GM19455 (cell line): ENCODE measurements around the gene ZNF205.

ENCODE experiments used
- ATAC-seq: cut with Tn5 transposase; IDR thresholded peaks from one replicate; pipeline ENCODE4 v1.9.1; 2021; ENCODE audit not compliant: unreplicated experiment

ZNF205 gene

DNA sequence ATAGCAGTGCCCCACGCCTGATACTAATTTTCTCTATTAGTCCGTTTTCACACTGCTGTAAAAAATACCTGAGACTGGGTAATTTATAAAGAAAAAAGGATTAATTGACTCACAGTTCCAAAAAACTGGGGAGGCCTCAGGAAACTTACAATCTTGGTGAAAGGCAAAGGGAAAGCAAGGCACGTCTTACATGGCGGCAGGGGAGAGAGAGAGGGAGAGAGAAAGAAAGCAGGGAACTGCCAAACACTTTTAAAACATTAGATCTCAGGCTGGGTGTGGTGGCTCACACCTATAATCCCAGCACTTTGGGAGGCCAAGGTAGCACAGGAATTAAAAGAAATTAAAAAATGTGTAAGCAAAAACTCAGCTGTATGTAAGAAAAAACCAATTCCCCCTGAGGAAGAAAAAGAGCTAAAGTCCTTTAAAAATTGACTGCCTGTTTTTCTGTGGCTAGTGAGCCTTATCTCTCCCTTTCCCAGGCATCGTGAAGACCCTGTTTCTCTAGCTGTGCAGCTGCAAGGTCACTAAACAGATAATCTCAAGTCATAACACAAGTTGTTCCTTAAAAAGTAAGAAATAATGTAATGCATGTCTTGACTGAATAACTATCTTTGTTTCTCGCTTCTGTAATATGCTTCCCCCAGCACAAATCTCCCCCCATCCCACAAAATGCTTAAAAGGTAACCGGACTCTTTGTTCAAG, 27.3 kb upstream of the ZNF205 start:
- ATAC-seq, result no peak

DNA sequence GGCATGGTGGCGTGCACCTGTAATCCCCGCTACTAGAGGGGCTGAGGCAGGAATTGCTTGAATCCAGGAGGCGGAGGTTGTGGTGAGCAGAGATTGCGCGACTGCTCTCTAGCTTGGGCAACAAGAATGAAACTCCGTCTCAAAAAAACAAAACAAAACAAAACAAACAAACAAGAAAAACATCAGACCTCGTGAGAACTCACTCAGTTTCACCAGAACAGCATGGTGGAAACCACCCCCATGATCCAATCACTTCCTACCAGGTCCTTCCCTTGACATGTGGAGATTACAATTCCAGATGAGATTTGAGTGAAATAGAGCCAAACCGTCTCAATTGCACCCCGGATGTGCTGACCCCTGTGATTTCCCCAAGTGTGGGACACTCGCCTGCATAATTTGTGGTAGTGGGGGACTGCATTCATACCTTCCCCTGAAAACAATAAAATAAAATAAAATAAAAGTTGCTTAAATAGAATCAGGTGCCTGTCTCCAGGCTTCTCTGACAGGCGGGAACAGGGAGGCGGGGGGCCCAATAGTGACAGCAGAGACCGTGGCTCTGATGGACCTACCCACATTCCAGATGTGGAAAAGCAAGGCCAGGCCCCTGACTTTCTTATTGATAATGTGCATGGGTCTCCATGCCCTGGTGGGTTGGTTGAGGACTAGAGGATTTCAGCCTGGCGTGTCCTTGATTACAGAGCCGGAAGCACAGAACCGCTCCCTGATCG, 26.4 kb upstream of the ZNF205 start:
- ATAC-seq, result no peak

DNA sequence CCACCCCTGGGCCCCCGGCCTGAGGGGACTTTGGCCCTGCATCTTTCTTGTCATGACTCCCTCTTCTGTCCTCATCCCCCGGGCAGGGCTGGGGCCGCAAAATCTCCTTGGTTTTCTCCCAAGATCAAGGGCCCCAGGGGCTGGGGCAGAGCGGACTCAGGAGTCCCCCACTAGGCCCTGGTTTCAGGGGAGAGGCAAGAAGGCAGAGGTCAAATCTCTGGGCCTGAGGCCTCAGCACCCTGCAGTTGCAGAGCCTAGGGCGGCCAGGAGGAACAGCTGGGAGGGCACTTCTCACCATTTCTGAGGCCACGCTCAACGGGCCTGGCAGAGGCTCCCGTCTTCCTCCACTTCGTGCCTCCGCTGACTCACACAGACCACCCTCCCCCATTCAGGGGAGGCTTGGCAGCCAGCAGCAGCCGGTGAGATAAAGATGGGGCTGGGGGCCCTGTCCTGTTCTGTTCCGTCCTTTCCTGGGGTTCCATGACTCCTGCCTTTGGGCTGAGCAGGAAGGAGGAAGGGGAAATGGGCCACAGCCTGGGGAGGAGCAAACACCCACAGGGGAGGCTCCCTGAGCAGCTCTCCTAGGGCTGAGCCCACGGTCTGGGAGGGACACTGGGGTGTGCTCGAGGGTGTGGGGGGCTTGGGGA, 25.7 kb upstream of the ZNF205 start:
- ATAC-seq, result no peak

DNA sequence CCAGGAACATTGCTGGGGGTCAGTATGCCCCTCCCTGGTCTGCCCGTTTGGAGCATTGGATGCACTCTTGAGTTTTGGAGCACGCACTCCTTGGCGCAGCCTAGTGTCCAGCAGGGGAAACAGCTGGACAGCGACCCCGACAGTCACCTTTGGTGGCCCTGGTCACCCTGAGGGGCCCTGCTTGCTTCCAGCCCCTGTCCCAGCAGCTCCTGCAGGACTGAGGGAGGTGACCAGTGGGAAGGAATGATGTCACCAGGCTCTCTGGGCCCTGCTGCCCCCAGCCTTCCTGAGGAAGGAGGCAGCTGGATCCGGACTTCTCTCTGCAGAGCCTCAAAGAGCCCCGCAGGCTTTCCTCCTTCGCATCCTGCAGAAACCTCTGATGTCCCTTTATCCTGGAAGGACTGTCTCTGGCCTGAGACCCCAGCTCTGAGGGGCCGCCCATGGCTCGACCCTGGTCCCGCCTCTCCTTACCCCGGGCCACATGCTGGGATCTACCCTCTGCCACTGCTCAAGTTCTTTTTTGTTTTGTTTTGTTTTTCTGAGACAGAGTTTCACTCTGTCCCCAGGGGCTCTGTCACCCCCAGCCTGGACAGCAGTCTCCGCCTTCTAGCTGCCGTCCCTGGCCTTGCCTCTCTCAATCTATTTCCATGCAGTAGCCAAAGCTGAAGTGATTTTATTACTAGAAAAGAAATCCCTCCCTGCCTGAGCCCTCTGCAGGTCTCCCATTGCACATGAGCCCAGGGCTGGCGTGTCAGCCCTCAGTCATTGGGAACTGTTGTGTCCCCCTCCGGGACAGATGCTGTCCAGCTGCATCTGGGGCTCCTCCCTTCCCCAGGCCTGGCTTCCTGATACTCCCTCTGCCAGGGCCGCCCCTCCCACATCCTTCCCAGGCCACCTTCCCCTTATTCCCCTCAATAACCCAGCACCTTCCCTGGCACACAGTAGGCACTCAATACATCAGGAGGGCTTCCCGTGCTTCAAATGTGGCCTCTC, 24.8 kb upstream of the ZNF205 start:
- no peak for ATAC-seq

DNA sequence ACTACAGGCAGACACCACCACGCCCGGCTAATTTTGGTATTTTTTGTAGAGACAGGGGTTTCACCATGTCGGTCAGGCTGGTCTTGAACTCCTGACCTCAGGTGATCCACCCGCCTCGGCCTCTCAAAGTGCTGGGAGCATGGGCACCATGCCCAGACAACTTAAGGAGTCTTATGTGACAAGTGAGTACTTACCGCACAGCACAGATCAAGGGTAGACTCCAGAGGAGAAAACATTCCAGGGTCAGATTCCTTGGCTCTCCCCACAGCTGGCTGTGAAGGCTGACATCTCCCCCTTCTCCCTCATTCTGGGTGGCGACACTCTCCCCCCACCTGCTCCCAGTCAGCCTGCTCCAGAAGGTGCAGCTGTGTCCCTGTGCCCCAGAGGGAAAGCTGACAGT, 23.9 kb upstream of the ZNF205 start:
- no peak for ATAC-seq

DNA sequence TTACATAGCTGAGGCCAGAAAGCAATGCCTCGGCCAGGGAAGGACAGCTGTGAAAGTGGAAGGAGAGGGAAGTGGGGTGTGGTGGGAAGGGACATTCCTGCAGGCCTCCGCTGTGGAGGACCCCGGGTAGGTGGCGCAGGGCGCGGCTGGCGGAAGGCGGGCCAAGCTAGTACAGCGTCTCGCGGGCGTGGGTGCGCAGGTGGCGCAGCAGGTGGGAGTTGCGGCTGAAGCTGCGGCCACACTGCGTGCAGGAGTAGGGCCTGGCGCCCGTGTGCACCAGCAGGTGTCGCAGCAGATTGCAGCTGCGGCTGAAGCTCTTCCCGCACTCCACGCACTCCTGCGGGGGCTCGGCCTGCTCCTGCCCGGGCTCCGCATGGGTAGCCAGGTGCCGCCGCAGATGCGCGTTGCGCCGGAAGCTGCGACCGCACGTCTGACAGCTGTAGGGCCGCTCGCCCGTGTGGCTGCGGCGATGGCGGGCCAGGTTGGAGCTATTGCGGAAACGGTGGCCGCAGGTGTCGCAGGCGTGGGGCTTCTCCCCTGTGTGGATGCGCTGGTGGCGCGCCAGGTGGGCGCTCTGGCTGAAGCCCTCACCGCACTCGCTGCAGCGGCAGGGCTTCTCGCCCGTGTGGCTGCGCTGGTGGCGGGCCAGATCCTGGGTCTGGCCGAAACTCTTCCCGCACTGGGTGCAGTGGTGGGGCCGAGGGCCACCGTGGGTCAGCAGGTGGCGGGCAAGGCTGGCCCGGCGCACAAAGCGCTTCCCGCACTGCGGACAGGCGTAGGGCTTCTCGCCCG, 23.3 kb upstream of the ZNF205 start:
- ATAC-seq, result no peak

DNA sequence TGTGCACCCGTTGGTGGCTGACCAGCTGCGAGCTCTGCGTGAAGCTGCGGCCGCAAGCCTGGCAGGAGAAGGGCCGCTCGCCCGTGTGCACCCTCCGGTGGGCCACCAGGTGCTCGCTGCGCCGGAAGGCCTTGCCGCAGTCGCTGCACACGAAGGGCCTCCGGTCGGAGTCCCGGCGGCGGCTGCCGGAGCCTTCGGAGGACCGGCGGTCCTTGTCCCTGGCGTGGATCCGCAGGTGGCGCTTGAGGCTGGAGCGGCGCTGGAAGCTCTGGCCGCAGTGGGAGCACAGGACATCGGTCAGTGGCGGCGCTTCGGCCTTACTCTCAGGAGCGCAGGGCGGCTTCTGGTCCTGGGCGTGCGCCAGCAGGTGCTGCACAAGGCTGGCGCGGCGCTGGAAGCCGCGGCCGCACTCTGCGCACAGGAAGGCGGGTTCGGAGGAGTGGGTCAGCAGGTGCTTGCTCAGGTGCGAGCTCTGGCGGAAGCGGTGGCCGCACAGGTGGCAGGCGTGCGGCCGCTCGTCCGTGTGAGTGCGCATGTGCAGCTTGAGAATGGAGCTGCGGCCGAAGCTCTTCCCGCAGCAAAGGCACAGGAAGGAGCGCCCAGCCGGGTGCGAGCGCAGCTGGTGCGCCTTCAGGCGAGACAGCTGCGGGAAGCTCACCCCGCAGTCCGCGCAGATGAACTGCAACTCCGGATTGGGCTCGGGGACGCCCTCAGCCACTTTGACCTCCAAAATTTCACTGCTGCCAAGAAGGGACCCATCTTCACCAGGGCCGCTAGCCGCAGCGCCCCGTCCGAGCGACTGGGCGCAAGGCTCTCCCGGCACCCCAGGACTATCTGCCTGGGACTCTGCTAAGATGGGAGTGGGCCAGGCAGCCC, 22.4 kb upstream of the ZNF205 start:
- ATAC-seq, result no peak

DNA sequence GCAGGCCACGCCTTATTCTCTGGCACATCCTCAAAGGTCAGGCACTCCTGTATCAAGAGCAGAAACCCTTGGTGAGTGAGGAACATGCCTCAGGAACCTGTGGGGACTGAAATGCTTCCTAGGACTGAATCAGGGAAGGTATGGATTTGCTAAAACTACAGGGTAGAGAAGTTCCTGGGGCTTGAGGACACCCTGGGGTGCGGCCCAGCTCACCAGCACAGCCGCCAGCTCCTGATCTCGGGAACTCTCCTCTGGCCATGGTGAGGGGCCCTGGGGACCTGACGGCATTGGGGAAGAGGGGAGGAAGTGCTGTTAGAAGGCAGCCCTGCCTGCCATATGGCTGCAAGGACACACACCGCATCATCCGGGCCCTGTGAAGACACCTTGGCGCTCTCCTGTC, 20.8 kb upstream of the ZNF205 start:
- ATAC-seq, result no peak

DNA sequence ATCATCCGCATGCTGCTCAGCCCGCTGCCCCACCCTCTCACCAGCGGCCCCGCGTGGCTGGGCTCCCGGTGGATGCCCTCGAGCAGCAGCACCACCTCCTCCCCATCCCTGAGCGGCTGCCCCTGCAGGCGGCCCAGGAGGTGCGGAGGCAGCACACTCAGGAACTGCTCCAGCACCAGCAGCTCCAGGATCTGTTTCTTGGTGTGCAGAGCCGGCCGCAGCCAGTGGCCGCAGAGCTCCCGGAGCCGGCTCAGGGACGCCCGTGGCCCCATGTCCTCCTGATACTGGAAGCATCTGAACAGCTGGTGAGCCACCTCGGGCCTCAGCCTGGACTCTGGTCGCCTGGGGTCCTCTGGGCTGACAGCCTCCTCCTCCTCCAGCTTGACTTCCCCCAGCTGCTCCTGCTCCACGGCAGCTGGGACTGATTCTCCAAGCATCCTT, 19.9 kb upstream of the ZNF205 start:
- no peak for ATAC-seq

DNA sequence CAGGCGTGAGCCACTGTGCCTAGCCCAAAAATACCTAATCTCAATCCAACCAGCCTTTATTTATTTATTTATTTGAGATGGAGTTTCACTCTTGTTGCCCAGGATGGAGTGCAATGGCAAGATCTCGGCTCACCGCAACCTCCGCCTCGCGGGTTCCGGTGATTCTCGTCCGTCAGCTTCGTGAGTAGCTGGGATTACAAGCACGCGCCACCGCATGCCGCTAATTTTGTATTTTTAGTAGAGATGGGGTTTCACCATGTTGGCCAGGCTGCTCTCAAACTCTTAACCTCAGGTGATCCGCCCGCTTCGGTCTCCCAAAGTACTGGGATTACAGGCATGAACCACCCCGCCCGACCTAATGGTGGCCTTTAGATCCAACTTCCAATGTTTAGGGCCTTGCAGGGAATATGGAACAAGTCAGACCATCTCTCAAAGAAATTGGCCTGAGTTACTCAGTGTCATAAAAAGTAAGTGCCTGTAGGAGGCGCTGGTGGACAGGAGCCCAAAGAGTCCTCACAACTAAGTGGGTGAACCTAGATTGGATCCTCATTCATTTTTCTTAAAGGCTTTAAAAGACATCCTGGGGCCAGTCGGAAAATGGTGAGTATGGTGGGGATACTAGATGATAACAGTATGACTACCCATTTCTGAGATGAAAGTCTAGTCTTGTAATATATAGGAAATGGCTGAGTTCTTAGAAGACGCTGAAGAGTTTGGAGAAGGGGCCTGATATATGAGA, 17.9 kb upstream of the ZNF205 start:
- ATAC-seq, result no peak

DNA sequence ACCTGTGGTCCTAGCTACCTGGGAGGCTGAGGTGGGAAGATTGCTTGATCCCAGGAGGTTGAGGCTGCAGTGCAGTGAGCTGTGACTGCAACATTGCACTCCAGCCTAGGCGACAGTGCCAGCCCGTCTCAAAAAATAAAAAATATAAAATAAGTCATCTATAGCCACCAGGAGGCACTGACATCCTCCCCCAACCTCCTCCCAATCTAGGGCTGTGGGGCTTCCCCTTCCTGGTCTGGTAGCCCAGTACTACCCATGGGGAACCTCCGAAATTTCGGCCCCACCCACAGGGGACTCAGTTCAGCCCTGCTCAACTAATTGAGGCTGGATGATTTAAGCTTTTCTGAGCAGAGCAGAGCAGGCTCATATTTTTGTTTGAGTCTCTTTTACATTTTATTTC, 16.5 kb upstream of the ZNF205 start:
- no peak for ATAC-seq

DNA sequence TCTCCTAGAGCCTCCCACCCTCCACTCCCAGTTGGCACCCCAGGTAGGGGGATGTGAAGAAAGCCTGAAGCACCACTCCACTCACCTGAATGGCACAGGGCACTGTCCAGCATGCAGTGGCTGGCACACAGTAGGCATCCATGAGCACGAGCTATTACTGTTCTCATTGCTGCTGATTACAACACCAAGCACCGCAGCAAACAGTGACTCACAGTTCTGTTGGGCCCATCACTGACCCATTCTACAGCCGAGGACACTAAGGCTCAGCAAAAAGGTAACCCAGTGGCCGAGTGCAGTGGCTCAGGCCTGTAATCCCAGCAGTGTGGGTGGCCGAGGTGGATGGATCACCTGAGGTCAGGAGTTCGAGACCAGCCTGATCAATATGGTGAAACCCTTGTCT, 16.0 kb upstream of the ZNF205 start:
- ATAC-seq, result no peak

DNA sequence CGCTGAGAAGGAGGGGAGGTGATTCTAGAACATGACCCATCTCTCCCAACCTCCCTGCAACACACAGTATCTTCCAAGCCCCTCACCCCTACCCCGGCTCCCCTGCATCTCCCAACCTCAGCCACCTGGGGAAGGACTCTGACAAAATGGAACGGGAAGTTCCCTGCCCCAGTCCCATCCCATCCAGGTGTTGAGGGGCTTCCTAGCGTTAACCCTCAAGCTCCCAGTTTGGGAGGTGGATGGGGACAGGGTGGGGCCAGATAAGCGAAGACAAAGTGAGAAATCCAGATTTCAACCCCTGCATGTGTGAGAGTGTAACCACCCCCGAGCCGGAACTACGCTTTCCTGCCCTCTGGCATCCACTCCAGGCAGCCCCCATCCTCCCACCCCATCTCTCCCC, 15.1 kb upstream of the ZNF205 start:
- ATAC-seq, result no peak

DNA sequence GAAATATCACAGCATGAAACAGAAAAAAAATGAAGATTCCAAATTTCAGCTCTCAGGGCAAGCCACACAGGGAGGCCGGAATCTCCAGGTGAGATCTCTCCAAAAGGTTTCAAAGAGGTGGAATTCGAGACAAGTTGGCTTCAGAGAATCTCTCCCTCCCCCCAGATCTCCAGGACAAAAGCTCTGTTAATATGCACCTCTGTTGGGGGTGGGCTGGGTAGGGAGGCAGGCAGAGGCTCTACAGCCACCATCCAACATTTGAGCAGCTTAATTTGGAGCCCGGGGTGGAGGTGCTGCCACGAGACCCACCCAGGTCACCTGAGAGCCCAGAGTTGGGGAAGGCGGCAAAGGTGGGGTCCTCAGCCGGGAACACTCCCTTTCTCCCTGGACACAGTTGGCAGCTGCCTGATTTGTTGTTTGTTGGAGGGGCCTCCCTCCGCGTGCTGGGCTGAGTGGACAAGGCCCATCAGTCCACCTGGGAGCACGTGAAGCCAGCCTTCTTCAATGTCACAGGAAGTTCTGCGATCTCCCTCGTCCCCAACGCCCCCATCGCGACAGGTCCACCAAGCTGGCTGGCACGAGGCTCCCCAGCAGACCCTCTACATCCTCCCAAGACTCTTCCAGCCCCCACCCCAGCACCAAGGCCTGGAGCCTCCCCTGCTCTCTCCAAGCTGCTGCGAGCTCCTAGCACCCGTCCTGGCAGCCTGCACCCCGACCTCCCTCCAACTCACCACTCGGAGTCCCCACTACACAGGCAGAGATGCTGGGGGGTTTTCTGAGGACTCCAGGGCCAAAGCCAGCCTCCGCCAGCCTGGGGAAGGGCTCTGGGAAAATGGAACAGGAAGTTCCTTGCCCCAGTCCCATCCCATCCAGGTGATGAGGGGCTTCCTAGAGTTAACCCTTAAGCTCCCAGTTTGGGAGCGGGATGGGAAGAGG, 13.7 kb upstream of the ZNF205 start, which contains the start of gene ZSCAN10:
ZSCAN10 (minus strand) TSS at position 836 of the 936 bp plus-strand sequence. CDS start 6,357 bp downstream, outside the sequence.
- ATAC-seq, result no peak

DNA sequence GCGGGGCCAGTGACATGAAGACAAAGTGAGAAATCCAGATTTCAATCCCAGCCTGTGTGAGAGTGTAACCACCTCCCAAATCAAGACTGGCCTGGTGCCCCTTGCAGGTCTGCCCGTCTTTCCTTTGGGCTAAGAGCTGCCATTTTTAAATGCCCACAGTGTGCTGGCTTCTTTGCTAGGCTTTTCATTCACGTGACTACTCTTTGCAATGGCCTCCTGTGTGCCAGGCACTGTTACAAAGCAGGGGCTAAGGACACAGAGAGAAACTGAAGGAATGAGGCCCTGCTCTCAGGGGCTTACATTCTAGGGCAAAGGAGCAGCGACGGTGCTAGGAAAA, 13.0 kb upstream of the ZNF205 start:
- ATAC-seq, result no peak

DNA sequence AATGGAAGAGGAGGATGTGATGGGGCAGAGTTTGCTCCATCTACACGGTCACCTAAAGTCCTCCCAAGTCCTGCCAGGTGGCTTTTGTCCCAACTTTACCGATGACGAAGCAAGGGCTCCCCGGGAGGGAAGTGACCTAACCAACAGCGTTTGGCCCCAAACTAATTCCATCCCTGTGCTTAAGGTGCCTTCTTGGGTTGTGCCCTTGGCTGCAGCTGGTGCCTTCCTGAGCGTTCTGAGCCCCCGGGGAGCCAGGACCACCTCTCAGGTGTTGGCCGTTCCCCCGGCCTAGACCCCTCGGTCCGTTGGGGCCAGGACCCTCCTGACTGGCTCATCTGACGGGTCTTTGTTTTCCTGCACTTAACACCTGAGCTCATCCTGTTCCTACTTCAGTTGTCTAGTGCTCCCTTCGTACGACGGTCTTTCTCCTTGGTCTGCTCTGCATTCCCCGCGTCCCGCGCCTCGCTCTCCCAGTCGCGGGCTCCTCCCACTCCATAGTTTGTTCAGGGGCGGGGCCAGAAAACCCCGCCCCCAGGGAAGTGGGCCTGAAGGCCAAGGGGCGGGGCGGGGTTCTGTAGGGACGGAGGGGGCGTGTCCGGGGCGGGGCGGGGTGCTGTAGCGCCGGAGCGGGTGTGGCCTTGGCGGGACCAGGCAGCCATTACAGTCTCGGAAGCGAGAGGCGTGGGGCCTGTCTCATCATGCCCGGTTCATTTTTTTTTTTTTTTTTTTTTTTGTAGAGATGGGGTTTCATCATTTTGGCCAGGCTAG, 12.5 kb upstream of the ZNF205 start:
- ATAC-seq, result no peak
